PC-9 (cell line): Measurements from ENCODE around the gene ACBD6. TPM values are rescaled to one million over a fixed set of nuclear protein-coding genes. Genes with fewer than 3 reads are reported as not detected.

Experiments used
- BruUV-seq: library from RNA; stranded (reverse); fragments of 400-500 nt; replicated peaks from 2 replicates; lab custom pipeline; 2021; lab: Mats Ljungman, UMichigan
- CTCF ChIA-PET: fragments of 300-600 bp; sonication (Branson Sonifier 250); formaldehyde crosslinking; loops from one replicate; lab custom pipeline; 2022; ENCODE audit warnings: antibody characterized with exemption; lab: Charles Lee
- POLR2A ChIA-PET: fragments of 300-600 bp; sonication (Branson Sonifier 250); formaldehyde crosslinking; loops from one replicate; lab custom pipeline; 2022; ENCODE audit warnings: antibody characterized with exemption; ENCODE audit not compliant: unreplicated experiment; lab: Charles Lee
- DNase-seq, 2 experiments: peaks; one replicate each; pipeline versions ENCODE4 v3.0.0 to v3.0.0-alpha.2; 2015 to 2022; ENCODE audit warnings: mixed read lengths in 1 of 2
- H2AFZ ChIP-seq: fragments of 200-600 bp; sonication (generic); 2 replicates; pipeline ENCODE4 v1.8.1; 2017; ENCODE audit warnings: antibody characterized with exemption
- H3F3A ChIP-seq: fragments of 200-600 bp; sonication (generic); 2 replicates; pipeline ENCODE4 v1.8.1; 2017; ENCODE audit warnings: antibody characterized with exemption, mild to moderate bottlenecking, low read depth; ENCODE audit not compliant: insufficient read depth
- H3K27ac ChIP-seq: fragments of 200-600 bp; sonication (generic); 2 replicates; pipeline ENCODE4 v1.6.1; 2016; ENCODE audit warnings: mixed run types
- H3K27me3 ChIP-seq: fragments of 200-600 bp; sonication (generic); 2 replicates; pipeline ENCODE4 v1.6.1; 2016; ENCODE audit warnings: low read depth, mixed run types; ENCODE audit not compliant: insufficient read depth
- H3K36me3 ChIP-seq: fragments of 200-600 bp; sonication (generic); 2 replicates; pipeline ENCODE4 v1.6.1; 2016; ENCODE audit warnings: low read depth, mixed run types
- H3K4me1 ChIP-seq: fragments of 200-600 bp; sonication (generic); replicated peaks from 2 replicates; pipeline ENCODE4 v1.6.1; 2016; ENCODE audit warnings: mixed run types; ENCODE audit not compliant: insufficient read depth
- H3K4me2 ChIP-seq: fragments of 200-600 bp; sonication (generic); 2 replicates; pipeline ENCODE4 v1.6.1; 2017; ENCODE audit warnings: mixed run types
- H3K4me3 ChIP-seq: fragments of 200-600 bp; sonication (generic); 2 replicates; pipeline ENCODE4 v1.6.1; 2016; ENCODE audit warnings: mixed run types
- H3K79me2 ChIP-seq: fragments of 200-600 bp; sonication (generic); 2 replicates; pipeline ENCODE4 v1.6.1; 2017; ENCODE audit warnings: low read depth, mixed run types
- H3K9me2 ChIP-seq: fragments of 200-600 bp; sonication (generic); 2 replicates; pipeline ENCODE4 v1.8.1; 2017; ENCODE audit warnings: mild to moderate bottlenecking; ENCODE audit not compliant: insufficient read depth
- H3K9me3 ChIP-seq: fragments of 200-600 bp; sonication (generic); 2 replicates; pipeline ENCODE4 v1.8.1; 2016; ENCODE audit warnings: low read depth; ENCODE audit not compliant: insufficient read depth
- H4K20me1 ChIP-seq: fragments of 200-600 bp; sonication (generic); 2 replicates; pipeline ENCODE4 v1.8.1; 2017; ENCODE audit not compliant: insufficient read depth
- EZH2 ChIP-seq: fragments of 200-600 bp; sonication (generic); IDR thresholded peaks from 2 replicates; pipeline ENCODE4 v1.8.0; 2017; ENCODE audit warnings: antibody characterized with exemption, low read depth
- intact Hi-C: fragments of 100-400 bp; cut with micrococcal nuclease; formaldehyde crosslinking; loops from one replicate; pipeline ENCODE4 v1.10.0; 2022; ENCODE audit not compliant: unreplicated experiment
- total RNA-seq: library from RNA; stranded (reverse); gene quantifications from 2 replicates; pipeline ENCODE4 v1.2.3, GENCODE V29; 2021
- TF ChIP-seq, protein P1 (sequence below): fragments of 200-600 bp; sonication (generic); conservative IDR thresholded peaks from 2 replicates; pipeline ENCODE4 v1.6.1; 2017; ENCODE audit warnings: mixed run types, antibody characterized with exemption, mild to moderate bottlenecking, moderate library complexity

Gene ACBD6
- total RNA-seq, 1 experiment from 2014 or later = 61.0 TPM

- H3K27ac ChIP-seq = no peak overlapping the region
- BruUV-seq = no TSS peak
- H3K27me3 ChIP-seq = no peaks in the 10 kb centered on the region
- intact Hi-C loops = loop anchor here (10.0 kb wide), 1 partner anchor 1679 kb away; no protein-coding TSS in a partner anchor
- DNase-seq = no peak
- no peaks in the 10 kb centered on the region for H3K9me2 ChIP-seq
- ChIA-PET POLR2A (no interaction called here), CTCF (no interaction called here)
- no peaks in the 10 kb centered on the region for H3K36me3 ChIP-seq
- H3F3A ChIP-seq = peaks cover 23% of the 10 kb centered on the region
- no peak overlapping the region for H2AFZ ChIP-seq
- TF ChIP-seq, protein P1, sequence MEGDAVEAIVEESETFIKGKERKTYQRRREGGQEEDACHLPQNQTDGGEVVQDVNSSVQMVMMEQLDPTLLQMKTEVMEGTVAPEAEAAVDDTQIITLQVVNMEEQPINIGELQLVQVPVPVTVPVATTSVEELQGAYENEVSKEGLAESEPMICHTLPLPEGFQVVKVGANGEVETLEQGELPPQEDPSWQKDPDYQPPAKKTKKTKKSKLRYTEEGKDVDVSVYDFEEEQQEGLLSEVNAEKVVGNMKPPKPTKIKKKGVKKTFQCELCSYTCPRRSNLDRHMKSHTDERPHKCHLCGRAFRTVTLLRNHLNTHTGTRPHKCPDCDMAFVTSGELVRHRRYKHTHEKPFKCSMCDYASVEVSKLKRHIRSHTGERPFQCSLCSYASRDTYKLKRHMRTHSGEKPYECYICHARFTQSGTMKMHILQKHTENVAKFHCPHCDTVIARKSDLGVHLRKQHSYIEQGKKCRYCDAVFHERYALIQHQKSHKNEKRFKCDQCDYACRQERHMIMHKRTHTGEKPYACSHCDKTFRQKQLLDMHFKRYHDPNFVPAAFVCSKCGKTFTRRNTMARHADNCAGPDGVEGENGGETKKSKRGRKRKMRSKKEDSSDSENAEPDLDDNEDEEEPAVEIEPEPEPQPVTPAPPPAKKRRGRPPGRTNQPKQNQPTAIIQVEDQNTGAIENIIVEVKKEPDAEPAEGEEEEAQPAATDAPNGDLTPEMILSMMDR = no peak
- TF ChIP-seq EZH2 = no peak
- H4K20me1 ChIP-seq = peaks cover 5% of the 10 kb centered on the region; the same call in 1 of the 2 replicates
- peaks cover 13% of the 10 kb centered on the region for H3K79me2 ChIP-seq
- peaks cover 11% of the 10 kb centered on the region for H3K4me1 ChIP-seq
- no peak overlapping the region for H3K4me3 ChIP-seq
- no peak overlapping the region for H3K4me2 ChIP-seq
- no peaks in the 10 kb centered on the region for H3K9me3 ChIP-seq
Measured at GRCh38 chr1:180505732-180506335, 3.5 kb upstream of the ACBD6 start.

- peaks cover 6% of the 10 kb centered on the region; the same call in 1 of the 2 replicates for H3K36me3 ChIP-seq
- no peak for DNase-seq
- no peak overlapping the region for H3K27ac ChIP-seq
- H3K4me2 ChIP-seq = no peak overlapping the region
- no peaks in the 10 kb centered on the region for H3K27me3 ChIP-seq
- H3K79me2 ChIP-seq = peaks cover 29% of the 10 kb centered on the region
- H3K4me3 ChIP-seq = no peak overlapping the region
- H2AFZ ChIP-seq = no peak overlapping the region
- no peak for TF ChIP-seq EZH2
- TF ChIP-seq, protein P1 = no peak
- no peaks in the 10 kb centered on the region for H3K9me2 ChIP-seq
- ChIA-PET POLR2A (no interaction called here), CTCF (no interaction called here)
- no peaks in the 10 kb centered on the region for H3K9me3 ChIP-seq
- intact Hi-C loops = loop anchor here (5.0 to 10.0 kb wide), 3 partner anchors 573 to 1681 kb away; no protein-coding TSS in a partner anchor
- peaks cover 23% of the 10 kb centered on the region for H3F3A ChIP-seq
- no TSS peak for BruUV-seq
- peaks cover 14% of the 10 kb centered on the region; the same call in 1 of the 2 replicates for H4K20me1 ChIP-seq
- H3K4me1 ChIP-seq = peaks cover 22% of the 10 kb centered on the region
Measured at GRCh38 chr1:180504186-180504585, 1.8 kb upstream of the ACBD6 start.

GRCh38 chr1:180503280-180503862 lies 994 bp upstream of the ACBD6 start:
- Histone ChIP-seq H3K9me2 (no peaks in the 10 kb centered on the region), H3K4me2 (peak overlapping the region; percentile 87), H4K20me1 (peaks cover 18% of the 10 kb centered on the region; the same call in 1 of the 2 replicates), H3K9me3 (no peaks in the 10 kb centered on the region), H3F3A (peaks cover 23% of the 10 kb centered on the region), H3K4me3 (peak overlapping the region; percentile 94), H3K4me1 (peaks cover 27% of the 10 kb centered on the region), H3K27me3 (no peaks in the 10 kb centered on the region), H2AFZ (peak overlapping the region; percentile 87), H3K27ac (peak overlapping the region; percentile 88), H3K36me3 (peaks cover 11% of the 10 kb centered on the region; the same call in 1 of the 2 replicates), H3K79me2 (peaks cover 38% of the 10 kb centered on the region)
- BruUV-seq = no TSS peak
- intact Hi-C loops = loop anchor here (5.0 to 10.0 kb wide), 3 partner anchors 574 to 1681 kb away; no protein-coding TSS in a partner anchor
- no peak for DNase-seq
- ChIA-PET CTCF (interaction anchor here (0.6 to 1.3 kb wide), 2 partner anchors 9 to 358 kb away, joined by 3 read pairs; no protein-coding TSS in a partner anchor), POLR2A (interaction anchor here (0.6 kb wide), 1 partner anchor 1713 kb away, joined by 7 read pairs; no protein-coding TSS in a partner anchor)
- TF ChIP-seq, protein P1 = no peak
- TF ChIP-seq EZH2 = no peak
